Glutamatergic neuron (in vitro differentiated cells): ENCODE data around the gene RAI1. TPM values are rescaled to one million over a fixed set of nuclear protein-coding genes. Genes with fewer than 3 reads are reported as not detected.
A peak's percentile ranks its signal among the peaks of the same experiment; 100 is the strongest.

Source experiments
- DNase-seq: peaks from one replicate; pipeline ENCODE4 v3.0.0; 2022
- H3K27ac Mint-ChIP-seq: one replicate; pipeline ENCODE4 v1.8.0; 2020; ENCODE audit warnings: mild to moderate bottlenecking, mixed read lengths, inconsistent platforms; ENCODE audit not compliant: unreplicated experiment
- H3K27me3 Mint-ChIP-seq: one replicate; pipeline ENCODE4 v1.8.0; 2020; ENCODE audit warnings: mild to moderate bottlenecking, moderate library complexity, mixed read lengths, inconsistent platforms; ENCODE audit not compliant: unreplicated experiment
- H3K36me3 Mint-ChIP-seq: one replicate; pipeline ENCODE4 v1.8.0; 2020; ENCODE audit warnings: mild to moderate bottlenecking, mixed read lengths, inconsistent platforms; ENCODE audit not compliant: unreplicated experiment
- H3K4me1 Mint-ChIP-seq: one replicate; pipeline ENCODE4 v1.8.0; 2020; ENCODE audit warnings: mild to moderate bottlenecking, low read depth, mixed read lengths, inconsistent platforms; ENCODE audit not compliant: unreplicated experiment
- H3K4me3 Mint-ChIP-seq: one replicate; pipeline ENCODE4 v1.8.0; 2020; ENCODE audit warnings: mild to moderate bottlenecking, mixed read lengths, inconsistent platforms; ENCODE audit not compliant: unreplicated experiment
- H3K9me3 Mint-ChIP-seq: one replicate; pipeline ENCODE4 v1.8.0; 2020; ENCODE audit warnings: mild to moderate bottlenecking, moderate library complexity, mixed read lengths, inconsistent platforms; ENCODE audit not compliant: unreplicated experiment
- CTCF ChIP-seq: fragments of 200-600 bp; sonication (generic); IDR thresholded peaks from one replicate; pipeline ENCODE4 v1.5.0; 2021; ENCODE audit not compliant: partially characterized antibody, unreplicated experiment
- total RNA-seq: library from RNA; stranded (reverse); fragmentation: NEBNext Ultra II Directional; extraction: Animal tissue kit (Norgen Biotek cat#: 25700); gene quantifications from one replicate; pipeline ENCODE4 v1.2.1, GENCODE V29; 2021; ENCODE audit not compliant: unreplicated experiment

Gene RAI1
- total RNA-seq, 1 donor from 2014 or later: 70.2 TPM

- peaks cover 36% of the 10 kb centered on the region for H3K4me1 Mint-ChIP-seq
- no peak for DNase-seq
- peak overlapping the region; percentile 57 for H3K4me3 Mint-ChIP-seq
- peaks cover 20% of the 10 kb centered on the region for H3K9me3 Mint-ChIP-seq
- peaks cover 27% of the 10 kb centered on the region for H3K27me3 Mint-ChIP-seq
- no peak overlapping the region for H3K27ac Mint-ChIP-seq
- H3K36me3 Mint-ChIP-seq: peaks cover 5% of the 10 kb centered on the region
- no peak for TF ChIP-seq CTCF
Observed at GRCh38 chr17:17772231-17772630, 91.0 kb downstream of the RAI1 start.

DNA sequence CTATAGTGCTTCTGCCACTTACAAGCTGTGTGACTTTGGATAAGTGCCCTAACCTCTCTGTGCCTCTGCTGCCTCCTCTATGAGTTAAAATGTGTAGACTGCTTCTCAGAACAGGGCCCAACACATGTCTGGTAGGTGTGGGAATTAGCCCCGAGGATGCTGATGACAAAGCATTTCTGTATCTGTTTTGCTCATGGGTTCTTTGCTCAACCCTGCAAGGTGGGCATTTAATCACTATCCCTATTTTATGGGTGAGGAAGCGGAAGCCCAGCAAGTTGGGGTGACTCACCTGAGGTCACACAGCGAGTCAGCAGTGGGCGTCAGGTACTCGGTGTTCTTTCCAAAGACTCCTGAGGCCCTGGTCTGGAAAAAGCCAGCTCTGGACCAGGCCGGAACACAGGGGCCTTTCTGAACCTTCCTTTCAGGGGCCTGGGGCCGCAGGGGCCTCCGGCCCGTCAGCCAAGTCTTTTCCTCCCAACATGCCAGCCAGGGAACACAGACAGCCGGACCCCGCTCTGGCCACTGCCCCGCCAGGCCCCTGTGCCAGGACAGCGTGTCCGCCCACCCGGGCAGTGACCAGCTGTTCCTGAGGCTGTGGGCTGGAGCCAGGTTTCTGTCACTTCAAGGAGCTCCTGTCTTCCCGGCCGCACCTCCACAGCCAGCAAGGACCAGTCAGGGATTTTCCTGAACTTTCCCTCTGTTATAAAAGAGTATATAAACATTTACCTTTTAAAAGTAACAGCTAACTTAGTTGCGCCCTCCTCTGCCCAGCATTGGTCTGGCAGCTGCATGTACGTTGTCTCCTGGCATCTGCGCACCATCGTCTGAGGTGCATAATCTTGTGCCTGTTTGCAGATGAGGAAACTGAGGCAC is 93.0 kb downstream of the RAI1 start:
- Mint-ChIP-seq H3K4me3 (no peak overlapping the region), H3K36me3 (peaks cover 5% of the 10 kb centered on the region), H3K4me1 (peaks cover 24% of the 10 kb centered on the region)

GRCh38 chr17:17776889-17777288 is 95.6 kb downstream of the RAI1 start:
- Mint-ChIP-seq H3K4me3 (no peak overlapping the region), H3K27me3 (peaks cover 8% of the 10 kb centered on the region), H3K4me1 (peaks cover 17% of the 10 kb centered on the region), H3K27ac (no peak overlapping the region), H3K36me3 (peaks cover 5% of the 10 kb centered on the region), H3K9me3 (peaks cover 14% of the 10 kb centered on the region)
- no peak for DNase-seq
- no peak for TF ChIP-seq CTCF

More for the DNA sequence above, 93.0 kb downstream of the RAI1 start:
- no peak for DNase-seq
- no peak for TF ChIP-seq CTCF
- H3K27me3 Mint-ChIP-seq: peaks cover 19% of the 10 kb centered on the region
- H3K9me3 Mint-ChIP-seq: peaks cover 13% of the 10 kb centered on the region
- no peak overlapping the region for H3K27ac Mint-ChIP-seq

DNA sequence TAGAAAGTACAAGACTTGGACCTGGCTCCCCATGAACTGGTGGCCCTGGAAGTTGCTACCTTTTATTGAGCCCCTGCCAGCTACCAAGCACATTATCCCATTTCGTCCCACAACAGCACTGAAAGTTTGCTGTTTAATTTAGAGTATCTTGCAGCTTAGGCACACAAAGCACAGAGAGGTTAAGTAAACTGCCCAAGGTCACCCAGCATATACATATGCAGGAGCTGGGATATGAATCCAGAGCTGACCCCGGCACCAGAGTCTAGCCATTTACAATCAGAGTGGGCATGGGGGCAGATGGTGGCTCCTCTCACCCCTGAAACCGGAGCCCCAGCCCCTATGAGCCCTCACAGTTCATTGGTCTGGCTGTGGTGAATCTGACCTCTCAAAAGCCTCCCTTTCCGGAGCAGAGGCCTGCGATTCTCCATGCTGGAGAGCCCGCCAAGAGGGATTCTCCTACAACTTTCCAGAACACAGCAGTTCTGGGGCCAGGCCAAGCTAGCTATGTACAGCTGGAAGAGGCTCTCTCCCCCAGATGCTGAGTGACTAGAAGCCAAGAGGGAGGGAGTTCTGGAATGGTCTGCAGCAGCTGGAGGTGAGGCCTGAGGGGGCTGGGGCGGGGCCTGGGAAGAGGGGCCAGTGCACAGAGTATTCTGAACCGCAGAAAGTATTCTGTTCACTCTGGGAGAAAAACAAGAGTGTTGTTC is 97.2 kb downstream of the RAI1 start:
- no peak for TF ChIP-seq CTCF
- no peak for DNase-seq
- Mint-ChIP-seq H3K27ac (peak overlapping the region; percentile 33), H3K36me3 (no peaks in the 10 kb centered on the region), H3K4me3 (no peak overlapping the region), H3K9me3 (peaks cover 8% of the 10 kb centered on the region), H3K27me3 (peaks cover 5% of the 10 kb centered on the region), H3K4me1 (peaks cover 11% of the 10 kb centered on the region)
